OCI-LY7 (cell line): ENCODE data around the gene VIPAS39. TPM values are rescaled to one million over a fixed set of nuclear protein-coding genes. Genes with fewer than 3 reads are reported as not detected.
A peak's percentile ranks its signal among the peaks of the same experiment; 100 is the strongest.

Experiments used
- BruUV-seq: library from RNA; stranded (reverse); fragments of 400-500 nt; replicated peaks from 2 replicates; lab custom pipeline; 2021; lab: Mats Ljungman, UMichigan
- CTCF ChIA-PET: fragments of 300-600 bp; sonication (Branson Sonifier 250); formaldehyde crosslinking; loops from one replicate; lab custom pipeline; 2022; ENCODE audit warnings: antibody characterized with exemption; ENCODE audit not compliant: unreplicated experiment; lab: Charles Lee
- POLR2A ChIA-PET: fragments of 300-600 bp; sonication (Branson Sonifier 250); formaldehyde crosslinking; loops from one replicate; lab custom pipeline; 2022; ENCODE audit warnings: antibody characterized with exemption; lab: Charles Lee
- DNase-seq: peaks from one replicate; pipeline ENCODE4 v3.0.0-alpha.2; 2015; ENCODE audit warnings: low spot score
- H2AFZ ChIP-seq: fragments of 200-600 bp; sonication (generic), shearing (Covaris generic); 2 replicates; pipeline ENCODE4 v1.6.1; 2014; ENCODE audit warnings: mild to moderate bottlenecking, antibody characterized with exemption, low read length, moderate library complexity
- H3K27ac ChIP-seq: fragments of 200-600 bp; sonication (generic); 2 replicates; pipeline ENCODE4 v1.5.1; 2014; ENCODE audit warnings: mixed run types, low read depth, mild to moderate bottlenecking, moderate library complexity, low read length, inconsistent platforms; ENCODE audit not compliant: poor library complexity, severe bottlenecking
- H3K36me3 ChIP-seq: fragments of 200-600 bp; sonication (generic); 2 replicates; pipeline ENCODE4 v1.6.1; 2014; ENCODE audit warnings: mild to moderate bottlenecking, antibody characterized with exemption, low read length, moderate library complexity, mixed read lengths; ENCODE audit not compliant: insufficient read depth
- H3K4me1 ChIP-seq: fragments of 200-600 bp; sonication (generic); 2 replicates; pipeline ENCODE4 v1.5.1; 2014; ENCODE audit warnings: mild to moderate bottlenecking, low read length; ENCODE audit not compliant: insufficient read depth, poor library complexity, severe bottlenecking
- H3K4me2 ChIP-seq: fragments of 200-600 bp; sonication (generic); 2 replicates; pipeline ENCODE4 v1.6.1; 2014; ENCODE audit warnings: mild to moderate bottlenecking, low read length
- H3K4me3 ChIP-seq: fragments of 200-600 bp; sonication (generic); 2 replicates; pipeline ENCODE4 v1.5.1; 2014; ENCODE audit warnings: mild to moderate bottlenecking, low read depth, low read length; ENCODE audit not compliant: poor library complexity, severe bottlenecking
- H3K79me2 ChIP-seq: fragments of 200-600 bp; sonication (generic); 2 replicates; pipeline ENCODE4 v1.6.1; 2016; ENCODE audit warnings: low read depth, mild to moderate bottlenecking, low read length, moderate library complexity, mixed read lengths; ENCODE audit not compliant: insufficient read depth
- H3K9me2 ChIP-seq: fragments of 200-600 bp; sonication (generic); 2 replicates; pipeline ENCODE4 v1.6.1; 2016; ENCODE audit warnings: mild to moderate bottlenecking, low read length, mixed read lengths; ENCODE audit not compliant: insufficient read depth
- H3K9me3 ChIP-seq: fragments of 200-600 bp; sonication (generic); 2 replicates; pipeline ENCODE4 v1.6.1; 2014; ENCODE audit warnings: mild to moderate bottlenecking, mixed run types, low read length, mixed read lengths
- H4K20me1 ChIP-seq: fragments of 200-600 bp; sonication (generic); 2 replicates; pipeline ENCODE4 v1.6.1; 2014; ENCODE audit warnings: mild to moderate bottlenecking, antibody characterized with exemption, low read length, moderate library complexity, mixed read lengths; ENCODE audit not compliant: insufficient read depth
- EZH2phosphoT487 ChIP-seq: fragments of 200-600 bp; sonication (generic); IDR thresholded peaks from 2 replicates; pipeline ENCODE4 v1.6.1; 2018; ENCODE audit warnings: low read depth, borderline replicate concordance, mild to moderate bottlenecking, mixed run types, antibody characterized with exemption, low read length, moderate library complexity, mixed read lengths
- intact Hi-C: fragments of 100-400 bp; cut with micrococcal nuclease; formaldehyde crosslinking; loops from one replicate; pipeline ENCODE4 v1.10.0; 2022; ENCODE audit not compliant: unreplicated experiment
- total RNA-seq, 2 experiments: library from RNA; depleted of rRNA in 1 of 2; stranded (reverse); fragments of >200 nt in 1 of 2; shearing (Covaris generic) in 1 of 2; gene quantifications; 2 replicates each; pipeline ENCODE4 v1.2.3, GENCODE V29; 2014 to 2022
- TF ChIP-seq, protein P1 (sequence below): fragments of 200-600 bp; sonication (generic); conservative IDR thresholded peaks from 2 replicates; pipeline ENCODE4 v1.5.1; 2014; ENCODE audit warnings: mild to moderate bottlenecking, antibody characterized with exemption, low read length, moderate library complexity, mixed read lengths

VIPAS39 gene
- total RNA-seq, 2 experiments from 2014 or later: 13.3 to 20.4 TPM

DNA sequence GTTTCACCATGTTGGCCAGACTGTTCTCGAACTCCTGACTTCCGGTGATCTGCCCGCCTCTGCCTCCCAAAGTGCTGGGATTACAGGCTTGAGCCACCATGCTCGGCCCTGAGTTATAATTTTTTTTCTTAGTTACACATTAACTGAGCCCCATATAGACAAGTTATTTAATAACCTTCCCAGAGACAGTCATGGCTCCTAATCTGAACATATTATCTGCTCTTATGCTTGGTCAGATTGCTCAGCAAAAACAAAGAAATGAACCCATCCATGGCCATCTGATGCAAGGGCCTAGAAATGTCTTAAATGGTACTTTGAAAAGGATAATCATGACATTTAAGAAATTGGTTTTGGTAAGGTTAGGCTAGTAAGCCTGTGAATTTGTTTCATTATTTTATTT, 67.2 kb downstream of the VIPAS39 start:
- ChIA-PET POLR2A (interaction anchor here (0.6 kb wide), 1 partner anchor 11 kb away, joined by 3 read pairs; no protein-coding TSS in a partner anchor), CTCF (no interaction called here)
- TF ChIP-seq EZH2phosphoT487: no peak
- TF ChIP-seq, protein P1, sequence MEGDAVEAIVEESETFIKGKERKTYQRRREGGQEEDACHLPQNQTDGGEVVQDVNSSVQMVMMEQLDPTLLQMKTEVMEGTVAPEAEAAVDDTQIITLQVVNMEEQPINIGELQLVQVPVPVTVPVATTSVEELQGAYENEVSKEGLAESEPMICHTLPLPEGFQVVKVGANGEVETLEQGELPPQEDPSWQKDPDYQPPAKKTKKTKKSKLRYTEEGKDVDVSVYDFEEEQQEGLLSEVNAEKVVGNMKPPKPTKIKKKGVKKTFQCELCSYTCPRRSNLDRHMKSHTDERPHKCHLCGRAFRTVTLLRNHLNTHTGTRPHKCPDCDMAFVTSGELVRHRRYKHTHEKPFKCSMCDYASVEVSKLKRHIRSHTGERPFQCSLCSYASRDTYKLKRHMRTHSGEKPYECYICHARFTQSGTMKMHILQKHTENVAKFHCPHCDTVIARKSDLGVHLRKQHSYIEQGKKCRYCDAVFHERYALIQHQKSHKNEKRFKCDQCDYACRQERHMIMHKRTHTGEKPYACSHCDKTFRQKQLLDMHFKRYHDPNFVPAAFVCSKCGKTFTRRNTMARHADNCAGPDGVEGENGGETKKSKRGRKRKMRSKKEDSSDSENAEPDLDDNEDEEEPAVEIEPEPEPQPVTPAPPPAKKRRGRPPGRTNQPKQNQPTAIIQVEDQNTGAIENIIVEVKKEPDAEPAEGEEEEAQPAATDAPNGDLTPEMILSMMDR: no peak
- no peak overlapping the region for H3K4me2 ChIP-seq
- no peak overlapping the region for H2AFZ ChIP-seq
- no peak overlapping the region for H3K4me3 ChIP-seq
- no peak overlapping the region for H3K27ac ChIP-seq
- DNase-seq: no peak
- H4K20me1 ChIP-seq: no peaks in the 10 kb centered on the region
- H3K79me2 ChIP-seq: no peaks in the 10 kb centered on the region
- H3K9me2 ChIP-seq: no peaks in the 10 kb centered on the region
- intact Hi-C loops: loop anchor here (5.0 kb wide), 1 partner anchor 47 kb away; no protein-coding TSS in a partner anchor
- H3K4me1 ChIP-seq: no peaks in the 10 kb centered on the region
- no peaks in the 10 kb centered on the region for H3K9me3 ChIP-seq
- no TSS peak for BruUV-seq
- no peaks in the 10 kb centered on the region for H3K36me3 ChIP-seq

DNA sequence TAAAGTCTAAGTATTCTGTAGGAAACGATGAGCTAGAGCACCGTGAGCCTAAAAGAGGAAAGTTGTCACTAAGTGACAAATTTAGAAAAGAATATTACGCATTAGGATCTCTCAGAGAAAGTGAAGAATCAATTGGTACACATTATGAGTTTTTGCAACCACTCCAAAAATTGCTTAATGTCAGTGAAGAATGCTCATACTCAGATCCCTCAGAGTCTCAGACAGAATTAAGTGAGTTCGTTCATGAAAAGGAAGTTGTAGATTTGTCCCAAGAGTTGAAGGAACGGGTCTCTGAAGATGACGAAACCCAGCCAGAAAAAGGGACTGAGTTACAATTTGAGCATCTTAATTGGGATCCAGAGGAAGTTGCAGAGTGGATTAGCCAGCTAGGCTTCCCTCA, 78.7 kb downstream of the VIPAS39 start:
- POLR2A ChIA-PET: interaction anchor here (0.6 to 1.1 kb wide), 3 partner anchors 13 to 58 kb away, joined by 3 to 6 read pairs (median 3); partner anchors contain the start of gene GSTZ1
- DNase-seq: no peak
- intact Hi-C loops: loop anchor here (5.0 to 10.0 kb wide), 2 partner anchors 79 to 344 kb away; partner anchors contain the start of genes AHSA1 and VIPAS39
- CTCF ChIA-PET: no interaction called here
- H4K20me1 ChIP-seq: no peaks in the 10 kb centered on the region
- TF ChIP-seq EZH2phosphoT487: no peak
- TF ChIP-seq, protein P1: no peak
- no peaks in the 10 kb centered on the region for H3K9me3 ChIP-seq
- no peak overlapping the region for H3K27ac ChIP-seq
- H3K9me2 ChIP-seq: no peaks in the 10 kb centered on the region
- H3K36me3 ChIP-seq: no peaks in the 10 kb centered on the region
- H3K79me2 ChIP-seq: peaks cover 29% of the 10 kb centered on the region
- no peak overlapping the region for H2AFZ ChIP-seq
- peaks cover 21% of the 10 kb centered on the region for H3K4me1 ChIP-seq
- H3K4me2 ChIP-seq: no peak overlapping the region
- no TSS peak for BruUV-seq
- H3K4me3 ChIP-seq: no peak overlapping the region

DNA sequence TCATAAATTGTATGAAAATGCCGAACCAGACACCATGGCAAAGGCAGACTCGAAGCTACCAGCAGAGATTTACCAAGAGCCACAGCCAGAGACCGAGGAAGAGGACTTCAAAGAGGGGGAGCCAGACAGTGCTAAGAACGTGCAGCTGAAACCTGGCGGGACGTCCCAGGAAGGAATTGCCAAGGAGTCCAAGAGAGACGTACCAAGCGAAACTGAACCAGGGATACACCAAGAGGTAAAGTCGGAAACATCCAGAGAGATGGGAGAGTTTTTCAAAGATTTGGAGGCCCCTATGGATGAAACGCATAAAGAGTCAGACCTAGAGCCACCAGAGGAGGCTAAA, 79.9 kb downstream of the VIPAS39 start:
- Histone ChIP-seq H3K9me3 (no peaks in the 10 kb centered on the region), H3K36me3 (peaks cover 6% of the 10 kb centered on the region; the same call in 1 of the 2 replicates), H3K27ac (no peak overlapping the region), H3K9me2 (no peaks in the 10 kb centered on the region), H3K4me3 (peak overlapping the region; percentile 87), H4K20me1 (no peaks in the 10 kb centered on the region), H3K79me2 (peaks cover 39% of the 10 kb centered on the region), H2AFZ (peak overlapping the region; percentile 80), H3K4me1 (peaks cover 30% of the 10 kb centered on the region), H3K4me2 (peak overlapping the region; percentile 87)
- CTCF ChIA-PET: interaction anchor here (1.0 kb wide), 1 partner anchor 61 kb away, joined by 3 read pairs; no protein-coding TSS in a partner anchor
- no peak for TF ChIP-seq EZH2phosphoT487
- TF ChIP-seq, protein P1: no peak
- BruUV-seq: no TSS peak
- no peak for DNase-seq
- intact Hi-C loops: loop anchor here (1.0 to 10.0 kb wide), 4 partner anchors 56 to 343 kb away; partner anchors contain the start of genes AHSA1, GSTZ1 and VIPAS39
- POLR2A ChIA-PET: interaction anchor here (0.6 to 1.3 kb wide), 5 partner anchors 18 to 362 kb away, joined by 3 to 7 read pairs (median 3); partner anchors contain the start of genes GSTZ1 and POMT2
